NCI-H345 treated with DMSO at 0.1 percent for 48 hours (cell line): Measurements from ENCODE around the gene SRM.
"Not testable (repeated sequence)": the region's sequence is repeated elsewhere in the genome, so short reads cannot be mapped to it uniquely, and the experiment has no call there.

ENCODE experiments used
- DNase-seq: peaks from one replicate; lab custom pipeline; 2025; ENCODE audit not compliant: unreplicated experiment; lab: John Stamatoyannopoulos, UW

SRM gene

DNA sequence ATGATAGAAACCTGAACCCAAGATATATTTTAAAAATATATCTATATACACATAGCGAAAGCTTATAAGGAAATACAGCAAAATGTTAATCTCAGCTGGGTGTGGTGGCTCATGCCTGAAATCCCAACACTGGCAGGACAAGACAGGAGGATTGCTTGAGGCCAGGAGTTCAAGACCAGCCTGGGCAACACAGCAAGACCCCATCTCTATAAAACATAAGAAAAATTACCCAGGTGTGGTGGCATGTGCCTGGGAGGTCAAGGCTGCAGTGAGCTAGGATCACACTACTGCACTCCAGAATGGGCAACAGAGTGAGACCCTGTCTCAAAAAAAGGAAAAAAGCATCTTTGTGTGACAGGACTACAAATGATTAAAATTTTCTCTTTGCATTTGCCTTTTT is 6.0 kb upstream of the SRM start:
- no peak for DNase-seq

GRCh38 chr1:11064942-11065341 is 5.1 kb upstream of the SRM start:
- no peak for DNase-seq

- DNase-seq, result peak; percentile 33
These were observed 4.2 kb upstream of the SRM start for GRCh38 chr1:11063937-11064537.

- peak; percentile 11 for DNase-seq
These were observed 3.2 kb upstream of the SRM start for GRCh38 chr1:11062965-11063401.

DNA sequence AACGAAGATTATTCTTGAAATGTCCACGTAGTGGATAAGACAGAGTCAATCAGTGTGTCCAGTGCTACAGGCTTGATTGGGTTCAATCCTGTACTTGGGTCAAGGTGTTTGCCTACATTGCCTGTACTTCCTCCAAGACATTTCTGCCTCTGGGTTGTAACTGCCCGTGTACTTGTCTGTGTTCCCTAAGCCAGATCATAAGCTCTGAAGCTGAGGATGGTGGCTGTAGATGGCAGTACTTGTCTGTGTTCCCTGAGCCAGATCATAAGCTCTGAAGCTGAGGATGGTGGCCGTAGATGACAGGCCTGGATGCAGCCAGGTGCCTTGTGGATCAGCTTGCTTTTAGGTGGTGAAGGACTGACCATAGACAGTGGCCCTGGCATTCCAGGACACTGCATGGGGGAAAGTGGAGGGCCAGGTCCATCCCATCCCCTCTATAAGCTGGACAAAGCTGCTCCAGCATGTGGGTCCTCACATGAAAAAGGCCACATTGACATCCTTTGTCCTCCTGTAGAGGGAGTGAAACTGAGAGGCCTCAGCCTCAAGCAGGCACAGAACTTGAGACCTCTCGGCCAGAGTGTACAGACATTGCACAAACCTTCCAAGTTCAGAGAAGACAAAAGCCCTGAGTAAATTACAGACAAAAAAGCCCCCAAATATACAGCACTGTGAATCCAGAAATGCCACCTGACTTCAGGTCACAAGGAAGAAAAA is 2.0 kb upstream of the SRM start:
- DNase-seq, result no peak

DNA sequence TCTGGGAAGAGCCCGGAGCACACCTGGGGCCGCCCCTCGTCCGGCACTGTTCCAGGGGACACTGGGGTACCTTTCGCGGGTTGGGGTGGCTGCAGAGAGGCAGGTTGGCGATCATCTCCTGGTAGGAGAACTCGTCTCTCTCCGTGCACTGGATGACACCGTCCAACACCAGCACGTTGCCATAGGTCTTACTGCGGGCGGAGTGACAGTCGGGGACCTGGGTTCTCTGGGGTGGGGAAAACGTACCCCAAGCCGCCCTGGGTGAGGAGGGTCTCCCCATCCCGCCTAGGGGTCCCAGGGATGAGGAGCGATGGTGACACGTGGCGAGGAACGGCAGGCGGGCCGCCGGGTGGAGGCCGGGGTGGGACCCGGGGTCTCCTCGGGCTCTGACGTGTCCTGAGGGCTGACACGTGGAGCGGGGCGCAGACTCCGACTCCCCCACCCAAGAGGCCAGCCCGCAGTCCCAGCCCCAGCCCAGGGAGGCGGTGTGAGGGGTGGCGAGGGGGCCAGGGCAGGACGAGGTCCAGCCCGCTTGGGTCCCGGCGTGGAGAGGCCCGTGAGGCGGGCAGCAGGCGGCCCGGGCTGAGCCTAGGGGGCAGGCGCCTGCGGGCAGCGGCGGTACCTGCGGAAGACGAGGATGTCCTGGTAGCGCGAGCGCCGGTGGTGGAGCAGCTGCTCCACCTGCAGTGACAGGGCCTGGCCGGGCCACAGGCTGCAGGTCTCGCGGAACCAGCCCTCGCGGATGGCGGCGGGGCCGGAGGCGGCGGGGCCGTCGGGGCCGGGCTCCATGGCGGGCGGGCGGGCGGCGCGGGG is 457 bp downstream of the SRM start:
- DNase-seq, result no peak

- DNase-seq, result peak; percentile 41
These were observed 1.1 kb downstream of the SRM start for GRCh38 chr1:11058595-11059154.

DNA sequence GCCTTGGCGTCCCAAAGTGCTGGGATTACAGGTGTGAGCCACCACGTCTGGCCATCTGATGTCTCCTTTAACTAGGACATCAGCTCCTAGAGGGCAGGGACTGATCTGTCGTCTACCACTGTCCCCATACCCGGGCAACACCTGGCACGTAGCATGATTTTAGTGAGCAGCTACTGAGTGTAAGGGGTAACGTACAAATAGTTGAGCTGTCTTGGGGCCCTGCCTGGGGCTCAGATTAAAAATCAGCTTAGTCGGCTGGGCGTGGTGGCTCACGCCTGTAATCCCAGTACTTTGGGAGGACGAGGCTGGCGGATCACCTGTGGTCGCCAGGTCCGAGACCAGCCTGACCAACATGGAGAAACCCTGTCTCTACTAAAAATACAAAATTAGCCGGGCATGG is 1.8 kb downstream of the SRM start:
- no peak for DNase-seq

GRCh38 chr1:11057477-11057876 is 2.3 kb downstream of the SRM start:
- no peak for DNase-seq

- no peak for DNase-seq
These were observed 3.3 kb downstream of the SRM start for GRCh38 chr1:11056504-11056903.

- DNase-seq, result no peak
These were observed 4.1 kb downstream of the SRM start for GRCh38 chr1:11055676-11056075.

DNA sequence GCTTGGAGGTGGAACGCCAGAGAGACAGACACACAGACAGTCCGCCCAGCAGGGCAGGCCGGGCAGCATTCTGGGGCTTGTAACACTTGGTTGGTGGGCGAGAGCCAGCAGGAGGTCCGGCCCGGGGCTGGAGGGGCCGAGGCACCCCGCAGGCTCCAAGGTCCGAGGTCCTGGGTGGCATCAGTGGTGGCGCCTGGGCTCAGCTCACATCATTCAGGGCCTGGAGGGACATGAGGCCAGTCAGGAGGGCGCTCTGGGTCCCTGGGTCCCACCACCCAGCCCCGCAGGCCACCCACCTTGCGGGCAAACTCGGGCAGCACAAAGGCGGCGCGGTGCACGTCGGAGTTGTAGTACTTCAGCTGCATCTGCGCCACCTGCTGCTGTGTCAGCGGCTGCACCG is 5.2 kb downstream of the SRM start:
- peak; percentile 34 for DNase-seq

DNA sequence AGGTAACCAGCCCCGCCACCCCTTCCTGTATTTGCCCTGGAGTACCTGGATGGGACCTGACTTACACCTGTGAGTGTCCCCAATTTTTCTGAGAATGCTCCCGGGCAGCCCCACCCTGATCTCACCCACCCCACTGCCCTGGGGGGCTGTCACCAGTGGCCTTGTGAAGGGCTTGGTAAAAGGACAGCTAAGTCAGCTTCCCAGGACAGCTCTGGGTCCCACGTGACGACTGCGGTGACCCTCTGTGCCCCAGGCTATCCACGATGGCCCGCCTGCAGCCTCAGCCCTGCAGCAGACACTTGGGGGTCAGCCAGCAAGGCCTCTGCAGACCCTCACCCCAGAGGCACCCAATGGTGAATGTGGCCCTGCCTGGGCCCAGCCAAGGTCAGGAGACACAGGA is 5.6 kb downstream of the SRM start:
- no peak for DNase-seq

- no peak for DNase-seq
These were observed 6.1 kb downstream of the SRM start for GRCh38 chr1:11053758-11054137.

- peak; percentile 77 for DNase-seq
These were observed 6.7 kb downstream of the SRM start for GRCh38 chr1:11052839-11053757.

- DNase-seq, result peak; percentile 69
These were observed 7.9 kb downstream of the SRM start for GRCh38 chr1:11051781-11052511.

GRCh38 chr1:11051121-11051520 is 8.7 kb downstream of the SRM start:
- not testable (repeated sequence) for DNase-seq

GRCh38 chr1:11046625-11047365 is 13.0 kb downstream of the SRM start, which contains the start of gene MASP2:
Gene MASP2, minus strand, starts transcription at chr1:11047239. Its CDS starts 32 bp downstream, at chr1:11047207.
- no peak for DNase-seq

- no peak for DNase-seq
These were observed 13.6 kb downstream of the SRM start for GRCh38 chr1:11046270-11046566.
